Body of pancreas (tissue), 4 donors: ENCODE data around the gene KCNE4. TPM values are rescaled to one million over a fixed set of nuclear protein-coding genes. Genes with fewer than 3 reads are reported as not detected.

Experiments used
- ATAC-seq: fragments of 150-250 bp; one replicate; pipeline ENCODE4 v1.9.1; 2016
- DNase-seq, 4 donors: peaks; one replicate each; pipeline ENCODE4 v3.0.0-alpha.2; 2019
- H3K27ac ChIP-seq, 4 donors: fragments of 200-600 bp; sonication (generic); 1 replicate in 3 of 4; 2 replicates in 1 of 4; pipeline versions ENCODE4 v1.5.1 to v1.6.1; 2016 to 2019; ENCODE audit warnings: mild to moderate bottlenecking in 1 of 4, mixed read lengths in 1 of 4, moderate library complexity in 1 of 4
- H3K27me3 ChIP-seq, 2 donors: fragments of 200-600 bp; sonication (generic); one replicate each; pipeline ENCODE4 v1.6.0; 2016; ENCODE audit warnings: mild to moderate bottlenecking in 1 of 2
- H3K36me3 ChIP-seq, 2 donors: fragments of 200-600 bp; sonication (generic); replicated peaks in 1 of 2; 2 replicates each; pipeline ENCODE4 v1.5.1; 2016; ENCODE audit warnings: low read depth in 2 of 2; ENCODE audit not compliant: insufficient read depth in 1 of 2
- H3K4me1 ChIP-seq: fragments of 200-600 bp; sonication (generic); one replicate; pipeline ENCODE4 v1.6.0; 2016
- H3K4me3 ChIP-seq, 2 donors: fragments of 200-600 bp; sonication (generic); 1 replicate in 1 of 2; 2 replicates in 1 of 2; pipeline ENCODE4 v1.5.1; 2016 to 2019
- H3K9me3 ChIP-seq, 3 donors: fragments of 200-600 bp; sonication (generic); 1 replicate in 2 of 3; 2 replicates in 1 of 3; pipeline ENCODE4 v1.5.1; 2016
- POLR2A ChIP-seq, 3 donors: fragments of 450-650 bp; IDR thresholded peaks; one replicate each; pipeline ENCODE4 v1.6.1; 2016; ENCODE audit warnings: antibody characterized with exemption in 3 of 3, mild to moderate bottlenecking in 2 of 3
- WGBS, 2 donors: methylation state at CpG; one replicate each; pipeline ENCODE4 v1.1.5; 2017; 5-methylcytosine and 5-hydroxymethylcytosine counted together
- intact Hi-C: fragments of 100-400 bp; cut with DNase I; formaldehyde crosslinking; loops from one replicate; pipeline ENCODE4 v1.15.1; 2023
- total RNA-seq, 2 donors: library from RNA; depleted of rRNA; stranded (reverse); fragments of >200 nt; gene quantifications; one replicate each; pipeline ENCODE4 v1.1.0, GENCODE V29; 2016
- TF ChIP-seq, protein P1 (sequence below), 7 experiments: fragments of 450-650 bp in 4 of 7; fragments of 200-600 bp in 3 of 7; sonication (generic) in 3 of 7; IDR thresholded peaks; one replicate each; pipeline ENCODE4 v1.5.1; 2016 to 2019; ENCODE audit warnings: antibody characterized with exemption in 7 of 7

KCNE4 gene
- total RNA-seq, 2 donors from 2014 or later: 3.9 to 4.6 TPM

DNA sequence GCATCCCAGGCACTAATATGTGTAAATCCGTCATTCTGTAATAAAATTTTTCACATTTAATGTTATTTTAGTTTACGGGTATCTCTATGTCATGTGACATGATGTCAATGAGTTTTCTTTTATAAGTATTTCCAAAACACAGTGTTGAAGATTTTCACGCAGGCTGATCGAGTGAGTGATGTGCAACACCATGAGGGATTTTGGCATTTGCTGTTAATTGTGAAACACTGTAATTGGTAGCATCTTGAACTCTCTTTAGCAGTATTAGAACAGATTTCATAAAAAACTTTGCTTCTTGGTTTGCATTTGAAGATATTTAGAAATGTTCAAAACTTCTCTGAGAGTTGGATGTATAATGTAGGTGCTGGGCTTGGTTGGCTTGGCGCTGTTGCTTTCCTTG lies 35.5 kb downstream of the KCNE4 start:
- Histone ChIP-seq H3K4me3 (no peak overlapping the region), H3K4me1 (peaks cover 43% of the 10 kb centered on the region), H3K27me3 (no peaks in the 10 kb centered on the region), H3K27ac (no peak overlapping the region), H3K36me3 (no peaks in the 10 kb centered on the region), H3K9me3 (no peaks in the 10 kb centered on the region)
- TF ChIP-seq, protein P1, sequence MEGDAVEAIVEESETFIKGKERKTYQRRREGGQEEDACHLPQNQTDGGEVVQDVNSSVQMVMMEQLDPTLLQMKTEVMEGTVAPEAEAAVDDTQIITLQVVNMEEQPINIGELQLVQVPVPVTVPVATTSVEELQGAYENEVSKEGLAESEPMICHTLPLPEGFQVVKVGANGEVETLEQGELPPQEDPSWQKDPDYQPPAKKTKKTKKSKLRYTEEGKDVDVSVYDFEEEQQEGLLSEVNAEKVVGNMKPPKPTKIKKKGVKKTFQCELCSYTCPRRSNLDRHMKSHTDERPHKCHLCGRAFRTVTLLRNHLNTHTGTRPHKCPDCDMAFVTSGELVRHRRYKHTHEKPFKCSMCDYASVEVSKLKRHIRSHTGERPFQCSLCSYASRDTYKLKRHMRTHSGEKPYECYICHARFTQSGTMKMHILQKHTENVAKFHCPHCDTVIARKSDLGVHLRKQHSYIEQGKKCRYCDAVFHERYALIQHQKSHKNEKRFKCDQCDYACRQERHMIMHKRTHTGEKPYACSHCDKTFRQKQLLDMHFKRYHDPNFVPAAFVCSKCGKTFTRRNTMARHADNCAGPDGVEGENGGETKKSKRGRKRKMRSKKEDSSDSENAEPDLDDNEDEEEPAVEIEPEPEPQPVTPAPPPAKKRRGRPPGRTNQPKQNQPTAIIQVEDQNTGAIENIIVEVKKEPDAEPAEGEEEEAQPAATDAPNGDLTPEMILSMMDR (IDR thresholded peaks at IDR 0.05): no peak
- TF ChIP-seq POLR2A (IDR thresholded peaks at IDR 0.05): no peak
- no peak for DNase-seq
- intact Hi-C loops: no loop called here
- WGBS, 2 donors: 92 to 96% methylated on average over 5 of the region's 5 CpGs
- ATAC-seq: no peak

DNA sequence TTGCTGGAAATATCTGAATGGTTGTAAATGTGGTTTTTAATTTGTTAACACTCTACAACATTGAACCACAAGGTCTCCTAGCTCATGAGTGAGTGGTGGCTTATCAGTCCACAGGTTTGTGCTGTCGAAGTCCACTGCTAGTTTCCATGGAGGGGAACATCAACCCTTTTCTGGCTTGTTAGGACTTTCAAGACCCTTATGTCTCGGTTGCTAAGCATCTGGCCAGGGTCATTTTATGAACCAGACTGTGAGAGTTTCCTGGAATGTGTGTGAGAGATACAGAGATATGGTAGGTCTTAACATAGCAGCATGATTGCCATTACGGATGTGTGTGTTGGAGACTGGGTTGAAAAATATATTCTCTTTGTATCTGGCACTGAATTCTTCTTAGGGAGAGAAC lies 36.9 kb downstream of the KCNE4 start:
- Histone ChIP-seq H3K27ac (peak overlapping the region in 3 of 4 donors; percentile 57 to 89 (median 89)), H3K27me3 (no peaks in the 10 kb centered on the region), H3K9me3 (no peaks in the 10 kb centered on the region), H3K4me3 (no peak overlapping the region), H3K36me3 (no peaks in the 10 kb centered on the region), H3K4me1 (peaks cover 57% of the 10 kb centered on the region)
- intact Hi-C loops: no loop called here
- DNase-seq (no peak), ATAC-seq (no peak)
- WGBS, 2 donors: 48 to 56% methylated on average over 3 of the region's 3 CpGs
- TF ChIP-seq POLR2A (IDR thresholded peaks at IDR 0.05): no peak
- TF ChIP-seq, protein P1 (IDR thresholded peaks at IDR 0.05): no peak

DNA sequence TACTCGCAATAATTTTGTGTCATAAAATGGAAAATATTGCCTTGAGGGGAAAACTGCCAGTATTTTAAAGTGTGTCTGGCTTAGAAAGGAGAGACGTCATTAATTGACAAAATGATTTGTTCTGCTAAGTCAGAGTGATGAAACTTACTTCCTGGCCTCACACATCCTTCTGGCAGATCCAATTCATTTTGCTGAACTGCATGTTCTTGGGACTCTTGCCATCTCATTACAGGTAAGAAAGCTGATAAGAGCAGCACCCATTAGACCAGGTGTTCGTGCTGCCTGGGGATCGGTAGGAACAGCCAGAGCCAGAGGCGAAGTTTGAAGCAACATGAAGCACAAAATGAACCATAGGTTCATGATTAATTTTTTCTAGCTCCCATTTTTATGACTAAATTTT lies 38.0 kb downstream of the KCNE4 start:
- intact Hi-C loops: no loop called here
- DNase-seq: peak; percentile 74 to 93 (median 84)
- no peaks in the 10 kb centered on the region for H3K9me3 ChIP-seq
- H3K27me3 ChIP-seq: no peaks in the 10 kb centered on the region
- H3K4me1 ChIP-seq: peaks cover 60% of the 10 kb centered on the region
- peak overlapping the region; percentile 75 to 89 (median 87) for H3K27ac ChIP-seq
- peak; percentile 93 for ATAC-seq
- no peak overlapping the region for H3K4me3 ChIP-seq
- TF ChIP-seq POLR2A (IDR thresholded peaks at IDR 0.05): peak in 2 of 3 donors; percentile 12 to 37
- TF ChIP-seq, protein P1 (IDR thresholded peaks at IDR 0.05): no peak
- WGBS, 2 donors: 31 to 41% methylated on average over 5 of the region's 5 CpGs
- H3K36me3 ChIP-seq: no peaks in the 10 kb centered on the region

DNA sequence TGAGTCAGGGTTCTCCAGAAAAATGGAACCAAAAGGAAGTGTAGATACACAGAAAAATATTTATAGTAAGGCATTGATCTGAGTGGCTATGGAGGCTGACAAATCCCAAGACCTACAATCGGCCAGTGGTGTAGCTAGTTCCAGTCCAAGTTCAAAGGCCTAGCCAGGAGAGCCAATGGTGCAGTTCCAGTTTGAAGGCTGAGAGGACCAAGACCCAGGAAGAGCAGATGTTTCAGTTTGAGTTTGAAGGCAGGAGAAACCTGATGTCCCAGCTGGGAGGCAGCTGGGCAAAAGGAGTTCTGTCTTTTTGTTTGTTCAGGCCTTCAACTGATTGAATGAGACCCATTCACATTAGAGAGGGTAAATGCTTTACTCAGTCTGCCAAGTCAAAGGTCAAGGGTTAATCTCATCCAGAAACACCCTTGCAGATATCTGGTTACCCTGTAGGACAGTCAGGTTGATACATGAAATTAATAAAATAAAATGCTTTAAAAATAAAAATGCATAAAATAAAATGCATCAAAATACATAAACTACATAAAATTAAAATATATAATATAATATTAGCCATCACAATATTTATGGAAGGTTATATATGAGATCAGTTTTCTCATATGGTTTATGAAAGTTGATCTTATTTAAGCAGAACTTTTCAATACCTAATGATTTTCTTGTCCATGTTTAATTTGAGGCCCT lies 38.7 kb downstream of the KCNE4 start:
- WGBS, 2 donors: 48 to 68% methylated on average over 1 of the region's 1 CpG
- TF ChIP-seq, protein P1 (IDR thresholded peaks at IDR 0.05): no peak
- TF ChIP-seq POLR2A (IDR thresholded peaks at IDR 0.05): no peak
- H3K4me3 ChIP-seq: no peak overlapping the region
- H3K27ac ChIP-seq: peak overlapping the region; percentile 75 to 89 (median 87)
- H3K27me3 ChIP-seq: no peaks in the 10 kb centered on the region
- peaks cover 57% of the 10 kb centered on the region for H3K4me1 ChIP-seq
- peak; percentile 7 for ATAC-seq
- no peaks in the 10 kb centered on the region for H3K9me3 ChIP-seq
- intact Hi-C loops: no loop called here
- no peaks in the 10 kb centered on the region for H3K36me3 ChIP-seq
- peak; percentile 25 to 39 (median 37) for DNase-seq

DNA sequence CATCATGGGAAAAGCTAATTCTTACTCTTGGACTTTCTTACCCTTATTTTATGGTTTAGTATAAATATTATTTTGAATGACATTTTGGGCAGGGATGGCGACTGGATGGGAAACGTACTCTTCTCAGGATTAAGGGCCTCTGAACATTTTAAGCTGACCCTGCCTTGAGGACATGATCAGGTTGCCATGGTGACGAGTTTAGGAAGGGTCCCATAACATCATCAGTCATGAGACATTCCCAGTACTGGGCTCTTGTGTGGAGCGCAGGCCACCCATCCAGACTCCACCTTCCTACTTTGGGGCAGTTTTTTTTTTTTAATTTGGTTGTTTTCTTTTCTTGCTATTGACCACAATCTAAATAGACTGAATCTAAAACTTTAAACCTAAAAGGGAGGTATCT lies 40.7 kb downstream of the KCNE4 start:
- TF ChIP-seq, protein P1 (IDR thresholded peaks at IDR 0.05): no peak
- TF ChIP-seq POLR2A (IDR thresholded peaks at IDR 0.05): no peak
- Histone ChIP-seq H3K36me3 (no peaks in the 10 kb centered on the region), H3K9me3 (no peaks in the 10 kb centered on the region), H3K27ac (peak overlapping the region; percentile 72 to 89 (median 88)), H3K4me3 (no peak overlapping the region), H3K4me1 (peaks cover 57% of the 10 kb centered on the region), H3K27me3 (no peaks in the 10 kb centered on the region)
- WGBS, 2 donors: 88 to 95% methylated on average over 4 of the region's 4 CpGs
- DNase-seq (no peak), ATAC-seq (no peak)
- intact Hi-C loops: no loop called here
